ENCODE data around the gene CHCHD10. TPM values are rescaled to one million over a fixed set of nuclear protein-coding genes. Genes with fewer than 3 reads are reported as not detected.

The CHCHD10 gene
- total and polyA plus RNA-seq, 2 of the 13 experiments (the other 11 are each of a cell fraction or from before 2014, with no cell fraction given), result 37.0 to 62.8 TPM

DNA sequence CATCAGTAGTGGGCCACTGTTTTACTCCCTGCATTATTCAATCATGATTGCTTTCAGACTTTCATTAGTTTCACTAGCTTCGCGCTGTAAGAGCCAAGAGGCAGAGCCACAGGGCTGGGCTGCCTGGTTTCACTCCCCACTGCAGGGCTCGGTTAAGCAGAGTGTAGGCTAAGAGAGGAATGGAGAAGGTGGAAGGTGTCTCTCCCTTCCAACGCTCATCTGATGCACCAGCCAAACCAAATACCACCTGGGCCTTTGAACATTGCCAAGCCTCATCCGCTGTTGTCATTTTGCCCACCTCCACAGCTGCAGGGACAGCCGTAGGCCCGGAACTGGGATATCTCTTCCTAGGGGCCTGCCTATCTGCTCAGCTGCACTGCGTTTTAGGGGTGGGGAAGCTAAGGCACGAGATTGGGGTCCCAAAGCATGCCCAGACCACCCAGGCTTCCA is 18.5 kb upstream of the CHCHD10 start (continued):
- TF ChIP-seq, protein P1, sequence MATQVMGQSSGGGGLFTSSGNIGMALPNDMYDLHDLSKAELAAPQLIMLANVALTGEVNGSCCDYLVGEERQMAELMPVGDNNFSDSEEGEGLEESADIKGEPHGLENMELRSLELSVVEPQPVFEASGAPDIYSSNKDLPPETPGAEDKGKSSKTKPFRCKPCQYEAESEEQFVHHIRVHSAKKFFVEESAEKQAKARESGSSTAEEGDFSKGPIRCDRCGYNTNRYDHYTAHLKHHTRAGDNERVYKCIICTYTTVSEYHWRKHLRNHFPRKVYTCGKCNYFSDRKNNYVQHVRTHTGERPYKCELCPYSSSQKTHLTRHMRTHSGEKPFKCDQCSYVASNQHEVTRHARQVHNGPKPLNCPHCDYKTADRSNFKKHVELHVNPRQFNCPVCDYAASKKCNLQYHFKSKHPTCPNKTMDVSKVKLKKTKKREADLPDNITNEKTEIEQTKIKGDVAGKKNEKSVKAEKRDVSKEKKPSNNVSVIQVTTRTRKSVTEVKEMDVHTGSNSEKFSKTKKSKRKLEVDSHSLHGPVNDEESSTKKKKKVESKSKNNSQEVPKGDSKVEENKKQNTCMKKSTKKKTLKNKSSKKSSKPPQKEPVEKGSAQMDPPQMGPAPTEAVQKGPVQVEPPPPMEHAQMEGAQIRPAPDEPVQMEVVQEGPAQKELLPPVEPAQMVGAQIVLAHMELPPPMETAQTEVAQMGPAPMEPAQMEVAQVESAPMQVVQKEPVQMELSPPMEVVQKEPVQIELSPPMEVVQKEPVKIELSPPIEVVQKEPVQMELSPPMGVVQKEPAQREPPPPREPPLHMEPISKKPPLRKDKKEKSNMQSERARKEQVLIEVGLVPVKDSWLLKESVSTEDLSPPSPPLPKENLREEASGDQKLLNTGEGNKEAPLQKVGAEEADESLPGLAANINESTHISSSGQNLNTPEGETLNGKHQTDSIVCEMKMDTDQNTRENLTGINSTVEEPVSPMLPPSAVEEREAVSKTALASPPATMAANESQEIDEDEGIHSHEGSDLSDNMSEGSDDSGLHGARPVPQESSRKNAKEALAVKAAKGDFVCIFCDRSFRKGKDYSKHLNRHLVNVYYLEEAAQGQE (IDR thresholded peaks at IDR 0.05; ENCODE audit: borderline replicate concordance in 1 of 2, low read depth in 1 of 2, low read length in 2 of 2), result no peak
- TF ChIP-seq RAD21 (CRISPR knock-in tag; IDR thresholded peaks at IDR 0.05) (no peak), ZNF496 (CRISPR knock-in tag; IDR thresholded peaks at IDR 0.05; ENCODE audit: insufficient replicate concordance) (no peak), ZNF337 (CRISPR knock-in tag; IDR thresholded peaks at IDR 0.05; ENCODE audit: borderline replicate concordance, low read depth) (0 out of 2 replicates have a peak, but pooled peaks have one; percentile 14), KLF12 (CRISPR knock-in tag; IDR thresholded peaks at IDR 0.05; ENCODE audit: borderline replicate concordance) (0 out of 2 replicates have a peak, but pooled peaks have one; percentile 20), ZNF430 (CRISPR knock-in tag; IDR thresholded peaks at IDR 0.05) (no peak), MYC (CRISPR knock-in tag; IDR thresholded peaks at IDR 0.05; ENCODE audit: borderline replicate concordance) (0 out of 2 replicates have a peak, but pooled peaks have one; percentile 9), RXRB (CRISPR knock-in tag; IDR thresholded peaks at IDR 0.05; ENCODE audit: borderline replicate concordance) (0 out of 2 replicates have a peak, but pooled peaks have one; percentile 27), HMG20B (CRISPR knock-in tag; conservative IDR thresholded peaks at IDR 0.05) (no peak)
- TF ChIP-seq, protein P2, sequence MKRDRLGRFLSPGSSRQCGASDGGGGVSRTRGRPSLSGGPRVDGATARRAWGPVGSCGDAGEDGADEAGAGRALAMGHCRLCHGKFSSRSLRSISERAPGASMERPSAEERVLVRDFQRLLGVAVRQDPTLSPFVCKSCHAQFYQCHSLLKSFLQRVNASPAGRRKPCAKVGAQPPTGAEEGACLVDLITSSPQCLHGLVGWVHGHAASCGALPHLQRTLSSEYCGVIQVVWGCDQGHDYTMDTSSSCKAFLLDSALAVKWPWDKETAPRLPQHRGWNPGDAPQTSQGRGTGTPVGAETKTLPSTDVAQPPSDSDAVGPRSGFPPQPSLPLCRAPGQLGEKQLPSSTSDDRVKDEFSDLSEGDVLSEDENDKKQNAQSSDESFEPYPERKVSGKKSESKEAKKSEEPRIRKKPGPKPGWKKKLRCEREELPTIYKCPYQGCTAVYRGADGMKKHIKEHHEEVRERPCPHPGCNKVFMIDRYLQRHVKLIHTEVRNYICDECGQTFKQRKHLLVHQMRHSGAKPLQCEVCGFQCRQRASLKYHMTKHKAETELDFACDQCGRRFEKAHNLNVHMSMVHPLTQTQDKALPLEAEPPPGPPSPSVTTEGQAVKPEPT (CRISPR knock-in tag; IDR thresholded peaks at IDR 0.05; ENCODE audit: low read depth), result no peak
- TF ChIP-seq, protein P3, sequence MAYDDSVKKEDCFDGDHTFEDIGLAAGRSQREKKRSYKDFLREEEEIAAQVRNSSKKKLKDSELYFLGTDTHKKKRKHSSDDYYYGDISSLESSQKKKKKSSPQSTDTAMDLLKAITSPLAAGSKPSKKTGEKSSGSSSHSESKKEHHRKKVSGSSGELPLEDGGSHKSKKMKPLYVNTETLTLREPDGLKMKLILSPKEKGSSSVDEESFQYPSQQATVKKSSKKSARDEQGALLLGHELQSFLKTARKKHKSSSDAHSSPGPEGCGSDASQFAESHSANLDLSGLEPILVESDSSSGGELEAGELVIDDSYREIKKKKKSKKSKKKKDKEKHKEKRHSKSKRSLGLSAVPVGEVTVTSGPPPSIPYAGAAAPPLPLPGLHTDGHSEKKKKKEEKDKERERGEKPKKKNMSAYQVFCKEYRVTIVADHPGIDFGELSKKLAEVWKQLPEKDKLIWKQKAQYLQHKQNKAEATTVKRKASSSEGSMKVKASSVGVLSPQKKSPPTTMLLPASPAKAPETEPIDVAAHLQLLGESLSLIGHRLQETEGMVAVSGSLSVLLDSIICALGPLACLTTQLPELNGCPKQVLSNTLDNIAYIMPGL (CRISPR knock-in tag; IDR thresholded peaks at IDR 0.05; ENCODE audit: borderline replicate concordance in 1 of 2, low read depth in 1 of 2), result peak in 1 of 2 experiments; percentile 33; a peak in 2 of 4 replicates
- TF ChIP-seq, protein P4, sequence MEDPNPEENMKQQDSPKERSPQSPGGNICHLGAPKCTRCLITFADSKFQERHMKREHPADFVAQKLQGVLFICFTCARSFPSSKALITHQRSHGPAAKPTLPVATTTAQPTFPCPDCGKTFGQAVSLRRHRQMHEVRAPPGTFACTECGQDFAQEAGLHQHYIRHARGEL (CRISPR knock-in tag; IDR thresholded peaks at IDR 0.05), result no peak
